ENCODE measurements around the gene FBXW4.

DNA sequence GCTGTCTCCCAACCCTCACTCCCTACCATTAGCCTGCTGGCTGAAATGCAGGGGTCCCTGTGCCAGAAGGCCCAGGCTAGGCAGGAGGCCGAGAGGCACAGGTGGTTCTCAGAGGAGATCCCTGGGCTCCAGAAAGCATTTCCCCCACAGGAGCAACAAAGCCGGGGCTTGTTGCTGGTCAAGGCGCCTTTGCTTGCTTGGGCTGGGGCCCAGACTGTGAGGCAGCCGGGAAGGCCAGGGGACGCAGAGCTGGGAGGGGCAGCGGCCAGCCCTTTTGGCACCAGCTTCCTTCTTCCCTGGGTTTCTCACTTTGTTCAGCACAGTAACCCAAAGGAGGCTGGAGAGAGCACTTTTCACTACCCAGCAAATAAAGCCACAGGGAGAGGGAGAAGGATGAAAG, 48.6 kb downstream of the FBXW4 start:
- TF ChIP-seq, protein P1, sequence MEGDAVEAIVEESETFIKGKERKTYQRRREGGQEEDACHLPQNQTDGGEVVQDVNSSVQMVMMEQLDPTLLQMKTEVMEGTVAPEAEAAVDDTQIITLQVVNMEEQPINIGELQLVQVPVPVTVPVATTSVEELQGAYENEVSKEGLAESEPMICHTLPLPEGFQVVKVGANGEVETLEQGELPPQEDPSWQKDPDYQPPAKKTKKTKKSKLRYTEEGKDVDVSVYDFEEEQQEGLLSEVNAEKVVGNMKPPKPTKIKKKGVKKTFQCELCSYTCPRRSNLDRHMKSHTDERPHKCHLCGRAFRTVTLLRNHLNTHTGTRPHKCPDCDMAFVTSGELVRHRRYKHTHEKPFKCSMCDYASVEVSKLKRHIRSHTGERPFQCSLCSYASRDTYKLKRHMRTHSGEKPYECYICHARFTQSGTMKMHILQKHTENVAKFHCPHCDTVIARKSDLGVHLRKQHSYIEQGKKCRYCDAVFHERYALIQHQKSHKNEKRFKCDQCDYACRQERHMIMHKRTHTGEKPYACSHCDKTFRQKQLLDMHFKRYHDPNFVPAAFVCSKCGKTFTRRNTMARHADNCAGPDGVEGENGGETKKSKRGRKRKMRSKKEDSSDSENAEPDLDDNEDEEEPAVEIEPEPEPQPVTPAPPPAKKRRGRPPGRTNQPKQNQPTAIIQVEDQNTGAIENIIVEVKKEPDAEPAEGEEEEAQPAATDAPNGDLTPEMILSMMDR (conservative IDR thresholded peaks at IDR 0.05 in 1 of 2, IDR thresholded peaks at IDR 0.05 in 1 of 2; ENCODE audit: low read depth in 1 of 2, low read length in 2 of 2), result no peak
- no peak for TF ChIP-seq EZH2 (IDR thresholded peaks at IDR 0.05; ENCODE audit: low read length, missing control alignments)
